ENCODE data around the gene KANSL3.

The KANSL3 gene

DNA sequence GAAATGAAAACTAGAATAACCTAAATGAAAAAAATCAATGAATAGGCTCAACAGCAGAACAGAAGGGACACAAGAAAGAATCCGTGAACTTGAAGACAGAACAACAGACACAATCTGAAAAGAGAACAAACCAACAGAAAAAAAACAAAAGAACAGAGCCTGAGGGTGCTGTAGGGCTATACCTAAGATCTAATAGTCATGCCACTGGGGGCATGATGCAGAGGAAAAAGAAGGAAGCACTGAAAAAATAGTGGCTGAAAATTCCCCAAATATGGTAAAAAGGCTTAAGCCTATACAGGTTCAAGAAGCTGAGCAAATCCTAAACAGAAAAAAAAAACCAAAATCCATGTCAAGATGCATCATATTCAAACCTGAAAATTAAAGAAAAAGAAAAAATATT is 50.3 kb downstream of the KANSL3 start:
- Histone ChIP-seq H3K36me3 (ENCODE audit: control insufficient read depth, insufficient read depth, low read length) (no peaks in the 10 kb centered on the region), H3K9me3 (ENCODE audit: control insufficient read depth, insufficient read depth, low read length) (no peaks in the 10 kb centered on the region), H3K27ac (ENCODE audit: low read length) (no peak overlapping the region), H3K27me3 (ENCODE audit: control insufficient read depth, insufficient read depth, low read length) (no peaks in the 10 kb centered on the region), H3K4me3 (ENCODE audit: low read length) (no peak overlapping the region), H3K4me1 (ENCODE audit: control insufficient read depth, insufficient read depth, low read length) (no peaks in the 10 kb centered on the region)
- DNase-seq (ENCODE audit: low read depth, low spot score), result no peak
- WGBS (ENCODE audit: insufficient coverage, insufficient read length), result no CpG with 5 or more reads among the region's 1 CpG

DNA sequence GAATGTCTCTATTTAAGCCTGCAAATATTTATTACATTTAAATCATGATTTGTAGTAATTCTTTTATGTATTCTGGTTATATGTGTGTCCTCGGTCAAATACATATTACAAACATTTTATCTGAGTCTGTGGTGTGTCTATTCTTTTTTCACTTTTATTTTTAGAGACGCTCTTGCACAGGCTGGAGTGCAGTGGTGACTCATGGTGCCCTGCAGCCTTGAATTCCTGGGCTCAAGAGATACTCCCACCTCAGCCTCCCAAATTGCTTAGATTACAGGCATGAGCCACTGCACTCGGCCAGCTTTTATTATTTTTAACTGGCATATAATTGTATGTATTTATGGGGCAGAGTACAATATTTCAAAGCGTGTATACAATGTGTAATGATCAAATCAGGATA is 54.1 kb downstream of the KANSL3 start:
- Histone ChIP-seq H3K9me3 (ENCODE audit: control insufficient read depth, insufficient read depth, low read length) (no peaks in the 10 kb centered on the region), H3K27me3 (ENCODE audit: control insufficient read depth, insufficient read depth, low read length) (no peaks in the 10 kb centered on the region), H3K27ac (ENCODE audit: low read length) (no peak overlapping the region), H3K4me3 (ENCODE audit: low read length) (no peak overlapping the region), H3K4me1 (ENCODE audit: control insufficient read depth, insufficient read depth, low read length) (no peaks in the 10 kb centered on the region), H3K36me3 (ENCODE audit: control insufficient read depth, insufficient read depth, low read length) (no peaks in the 10 kb centered on the region; the same call in 1 of the 2 replicates)
- DNase-seq (ENCODE audit: low read depth, low spot score), result no peak
- no CpG with 5 or more reads among the region's 4 CpGs for WGBS (ENCODE audit: insufficient coverage, insufficient read length)

DNA sequence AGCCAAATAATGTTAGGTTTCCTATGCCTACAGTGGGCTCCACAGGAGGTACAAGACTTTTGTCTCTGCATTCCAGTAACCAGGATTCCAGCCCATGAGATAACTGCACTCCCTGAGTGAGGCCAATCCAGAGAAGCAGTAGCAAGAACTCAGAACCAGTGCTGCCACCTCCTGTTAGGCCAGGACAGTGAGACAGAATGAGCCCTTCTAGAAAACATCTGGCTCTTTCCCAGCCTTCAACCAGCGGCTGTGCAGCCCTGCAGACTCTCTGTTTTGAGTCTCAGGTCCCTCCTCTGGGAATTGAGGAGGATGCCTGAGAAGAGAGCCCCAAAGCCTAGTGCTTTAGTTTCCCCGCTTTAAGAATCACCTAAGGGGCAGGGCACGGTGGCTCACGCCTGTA is 57.3 kb downstream of the KANSL3 start:
- no peaks in the 10 kb centered on the region for H3K4me1 ChIP-seq (ENCODE audit: control insufficient read depth, insufficient read depth, low read length)
- WGBS (ENCODE audit: insufficient coverage, insufficient read length), result no CpG with 5 or more reads among the region's 4 CpGs

DNA sequence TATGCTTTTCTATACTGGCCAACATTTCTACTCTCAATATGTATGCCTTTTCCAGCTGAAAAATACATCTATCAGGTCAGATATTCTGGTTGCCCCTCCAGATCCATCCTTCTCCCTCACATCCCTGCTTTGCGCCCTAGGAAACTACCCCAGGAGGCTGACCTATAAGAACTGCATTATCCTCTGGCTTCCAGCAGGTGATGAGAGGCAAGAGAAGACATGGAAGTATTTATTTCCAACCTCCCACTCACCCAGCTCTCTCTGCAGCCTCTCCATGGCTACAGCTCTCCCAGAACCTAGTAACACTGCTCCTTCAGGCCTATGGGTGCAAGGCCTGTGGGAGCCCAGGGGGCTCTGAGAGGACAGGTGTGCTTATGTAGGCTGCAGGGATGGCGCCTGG is 58.7 kb downstream of the KANSL3 start:
- no peaks in the 10 kb centered on the region for H3K27me3 ChIP-seq (ENCODE audit: control insufficient read depth, insufficient read depth, low read length)
- WGBS (ENCODE audit: insufficient coverage, insufficient read length), result no CpG with 5 or more reads among the region's 2 CpGs
- no peaks in the 10 kb centered on the region; the same call in 1 of the 2 replicates for H3K36me3 ChIP-seq (ENCODE audit: control insufficient read depth, insufficient read depth, low read length)

More for the DNA sequence above, 57.3 kb downstream of the KANSL3 start:
- no peak overlapping the region for H3K27ac ChIP-seq (ENCODE audit: low read length)
- H3K36me3 ChIP-seq (ENCODE audit: control insufficient read depth, insufficient read depth, low read length), result no peaks in the 10 kb centered on the region; the same call in 1 of the 2 replicates
- no peaks in the 10 kb centered on the region for H3K9me3 ChIP-seq (ENCODE audit: control insufficient read depth, insufficient read depth, low read length)
- no peak overlapping the region for H3K4me3 ChIP-seq (ENCODE audit: low read length)
- DNase-seq (ENCODE audit: low read depth, low spot score), result no peak
- H3K27me3 ChIP-seq (ENCODE audit: control insufficient read depth, insufficient read depth, low read length), result no peaks in the 10 kb centered on the region

DNA sequence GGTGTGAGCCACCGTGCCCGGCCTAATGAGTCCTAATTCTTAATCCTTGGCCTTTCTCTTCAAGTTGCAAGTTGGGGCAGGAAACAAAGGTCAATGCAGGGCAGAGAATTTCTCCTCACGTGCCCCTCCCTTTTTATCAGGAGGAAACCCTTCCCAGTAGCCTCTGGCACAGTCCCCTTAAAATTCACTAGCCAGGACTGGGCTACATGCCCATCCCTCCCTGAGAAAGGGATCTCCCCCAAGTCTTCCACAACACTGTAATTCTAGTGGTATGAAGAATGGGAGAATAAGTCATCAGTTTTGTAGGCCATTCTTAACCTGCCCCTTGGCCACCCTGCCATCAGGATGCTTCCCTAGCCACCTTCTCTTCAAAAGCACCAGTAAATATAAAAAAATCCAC is 59.4 kb downstream of the KANSL3 start:
- H3K36me3 ChIP-seq (ENCODE audit: control insufficient read depth, insufficient read depth, low read length), result no peaks in the 10 kb centered on the region; the same call in 1 of the 2 replicates
- H3K9me3 ChIP-seq (ENCODE audit: control insufficient read depth, insufficient read depth, low read length), result no peaks in the 10 kb centered on the region
- WGBS (ENCODE audit: insufficient coverage, insufficient read length), result no CpG with 5 or more reads among the region's 3 CpGs
- H3K27ac ChIP-seq (ENCODE audit: low read length), result no peak overlapping the region
- H3K27me3 ChIP-seq (ENCODE audit: control insufficient read depth, insufficient read depth, low read length), result no peaks in the 10 kb centered on the region
- DNase-seq (ENCODE audit: low read depth, low spot score), result no peak
- no peak overlapping the region for H3K4me3 ChIP-seq (ENCODE audit: low read length)
- no peaks in the 10 kb centered on the region for H3K4me1 ChIP-seq (ENCODE audit: control insufficient read depth, insufficient read depth, low read length)

More for the DNA sequence above, 58.7 kb downstream of the KANSL3 start:
- no peak overlapping the region for H3K27ac ChIP-seq (ENCODE audit: low read length)
- H3K4me3 ChIP-seq (ENCODE audit: low read length), result no peak overlapping the region
- DNase-seq (ENCODE audit: low read depth, low spot score), result no peak
- no peaks in the 10 kb centered on the region for H3K4me1 ChIP-seq (ENCODE audit: control insufficient read depth, insufficient read depth, low read length)
- no peaks in the 10 kb centered on the region for H3K9me3 ChIP-seq (ENCODE audit: control insufficient read depth, insufficient read depth, low read length)

DNA sequence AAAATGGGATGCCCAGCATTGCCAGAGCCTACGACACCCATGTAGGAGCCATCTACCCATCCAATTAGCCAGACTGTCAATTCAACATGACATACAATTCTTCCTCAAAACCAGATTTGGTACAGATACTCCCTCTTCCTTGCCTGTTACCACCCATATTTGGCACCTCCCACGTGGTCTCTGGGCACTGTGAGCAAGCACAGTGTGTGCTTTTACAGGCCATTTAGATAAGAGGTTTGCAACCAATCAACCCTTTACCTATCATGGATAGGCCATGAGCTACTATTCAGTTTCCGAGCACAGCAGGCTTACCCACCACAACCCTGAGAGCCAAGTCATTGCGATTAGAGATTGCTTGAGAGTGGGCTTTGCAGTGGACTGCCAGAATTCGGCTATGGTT is 60.6 kb downstream of the KANSL3 start:
- Histone ChIP-seq H3K9me3 (ENCODE audit: control insufficient read depth, insufficient read depth, low read length) (no peaks in the 10 kb centered on the region), H3K36me3 (ENCODE audit: control insufficient read depth, insufficient read depth, low read length) (no peaks in the 10 kb centered on the region; the same call in 1 of the 2 replicates), H3K4me1 (ENCODE audit: control insufficient read depth, insufficient read depth, low read length) (no peaks in the 10 kb centered on the region), H3K27me3 (ENCODE audit: control insufficient read depth, insufficient read depth, low read length) (no peaks in the 10 kb centered on the region), H3K27ac (ENCODE audit: low read length) (no peak overlapping the region), H3K4me3 (ENCODE audit: low read length) (no peak overlapping the region)
- DNase-seq (ENCODE audit: low read depth, low spot score), result no peak
- WGBS (ENCODE audit: insufficient coverage, insufficient read length), result no CpG with 5 or more reads among the region's 5 CpGs

DNA sequence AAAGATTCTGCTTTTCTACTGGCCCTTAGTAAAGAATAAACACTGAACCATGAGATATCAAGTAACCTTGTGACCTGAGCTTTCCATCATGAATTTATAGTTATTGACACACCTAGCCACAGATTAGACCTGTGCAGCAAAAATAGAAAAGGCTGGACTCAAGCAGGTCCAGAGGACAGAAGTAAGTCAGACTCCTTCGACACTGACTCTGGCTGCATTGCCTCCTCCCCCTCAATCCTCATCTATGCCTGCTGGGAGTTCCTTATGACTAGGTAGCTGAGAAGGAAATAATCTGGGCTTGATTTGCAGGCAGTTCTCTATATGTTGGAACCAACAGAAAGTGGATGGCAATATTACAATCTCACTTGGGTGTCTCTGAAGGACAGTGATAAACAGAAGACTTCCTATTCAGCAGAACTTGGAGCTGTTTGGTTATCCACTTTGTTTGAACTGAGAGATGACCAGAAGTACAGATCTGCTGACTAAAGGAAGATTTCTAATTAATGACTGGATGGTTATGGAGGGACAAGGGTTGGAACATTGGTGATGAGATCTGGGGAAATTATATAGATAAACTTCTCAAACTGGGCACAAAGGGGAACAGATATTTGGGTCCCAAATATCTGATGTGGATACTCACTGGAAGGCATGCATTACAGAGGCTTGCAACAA is 62.2 kb downstream of the KANSL3 start:
- H3K9me3 ChIP-seq (ENCODE audit: control insufficient read depth, insufficient read depth, low read length), result no peaks in the 10 kb centered on the region
- no CpG with 5 or more reads among the region's 1 CpG for WGBS (ENCODE audit: insufficient coverage, insufficient read length)
- H3K4me3 ChIP-seq (ENCODE audit: low read length), result no peak overlapping the region
- DNase-seq (ENCODE audit: low read depth, low spot score), result no peak
- H3K27ac ChIP-seq (ENCODE audit: low read length), result no peak overlapping the region
- H3K36me3 ChIP-seq (ENCODE audit: control insufficient read depth, insufficient read depth, low read length), result no peaks in the 10 kb centered on the region; the same call in 1 of the 2 replicates
- no peaks in the 10 kb centered on the region for H3K4me1 ChIP-seq (ENCODE audit: control insufficient read depth, insufficient read depth, low read length)
- no peaks in the 10 kb centered on the region for H3K27me3 ChIP-seq (ENCODE audit: control insufficient read depth, insufficient read depth, low read length)

DNA sequence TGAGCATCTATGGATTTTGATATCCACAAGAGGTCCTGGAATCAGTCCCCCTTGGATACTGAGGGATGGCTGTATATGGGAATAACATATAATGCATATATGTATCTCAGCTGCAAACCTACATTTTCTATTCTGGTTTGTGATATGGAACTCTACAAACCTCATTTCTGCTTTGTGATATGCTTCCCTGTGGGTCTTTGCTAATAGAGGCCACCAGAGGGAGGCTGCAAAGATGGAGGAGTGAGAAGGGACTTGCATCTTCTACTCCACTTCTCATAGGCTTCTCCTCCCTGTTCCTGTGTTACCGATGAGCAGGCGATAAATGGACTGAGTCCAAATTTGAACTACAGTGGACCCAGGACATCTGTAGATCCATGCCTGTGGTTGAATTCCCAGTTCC is 63.7 kb downstream of the KANSL3 start:
- Histone ChIP-seq H3K27me3 (ENCODE audit: control insufficient read depth, insufficient read depth, low read length) (no peaks in the 10 kb centered on the region), H3K4me3 (ENCODE audit: low read length) (no peak overlapping the region), H3K27ac (ENCODE audit: low read length) (no peak overlapping the region), H3K9me3 (ENCODE audit: control insufficient read depth, insufficient read depth, low read length) (no peaks in the 10 kb centered on the region), H3K4me1 (ENCODE audit: control insufficient read depth, insufficient read depth, low read length) (no peaks in the 10 kb centered on the region), H3K36me3 (ENCODE audit: control insufficient read depth, insufficient read depth, low read length) (no peaks in the 10 kb centered on the region)
- DNase-seq (ENCODE audit: low read depth, low spot score), result no peak
- no CpG with 5 or more reads among the region's 2 CpGs for WGBS (ENCODE audit: insufficient coverage, insufficient read length)

DNA sequence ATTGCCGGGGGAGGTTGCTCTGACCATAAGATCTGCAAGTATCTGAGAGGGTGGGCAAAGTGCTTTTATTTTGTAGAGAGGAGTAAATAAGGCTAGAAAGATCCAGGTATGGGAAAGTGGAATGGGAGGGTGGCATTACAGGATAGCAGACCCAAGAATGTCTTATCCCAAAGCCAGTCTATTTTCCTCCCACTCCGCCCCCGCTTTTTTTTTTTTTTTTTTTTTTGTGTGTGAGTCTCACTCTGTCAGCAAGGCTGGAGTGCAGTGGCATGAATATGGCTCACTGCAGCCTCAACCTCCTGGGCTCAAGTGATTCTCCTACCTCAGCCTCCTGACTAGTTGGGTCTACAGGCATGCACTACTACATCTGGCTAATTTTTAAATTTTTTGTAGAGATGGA is 70.0 kb downstream of the KANSL3 start:
- no peaks in the 10 kb centered on the region for H3K27me3 ChIP-seq (ENCODE audit: control insufficient read depth, insufficient read depth, low read length)
- H3K9me3 ChIP-seq (ENCODE audit: control insufficient read depth, insufficient read depth, low read length), result no peaks in the 10 kb centered on the region
- H3K27ac ChIP-seq (ENCODE audit: low read length), result no peak overlapping the region
- DNase-seq (ENCODE audit: low read depth, low spot score), result no peak
- no peak overlapping the region for H3K4me3 ChIP-seq (ENCODE audit: low read length)
- no peaks in the 10 kb centered on the region; the same call in 1 of the 2 replicates for H3K4me1 ChIP-seq (ENCODE audit: control insufficient read depth, insufficient read depth, low read length)
- WGBS (ENCODE audit: insufficient coverage, insufficient read length), result no CpG with 5 or more reads among the region's 3 CpGs
- no peaks in the 10 kb centered on the region for H3K36me3 ChIP-seq (ENCODE audit: control insufficient read depth, insufficient read depth, low read length)

DNA sequence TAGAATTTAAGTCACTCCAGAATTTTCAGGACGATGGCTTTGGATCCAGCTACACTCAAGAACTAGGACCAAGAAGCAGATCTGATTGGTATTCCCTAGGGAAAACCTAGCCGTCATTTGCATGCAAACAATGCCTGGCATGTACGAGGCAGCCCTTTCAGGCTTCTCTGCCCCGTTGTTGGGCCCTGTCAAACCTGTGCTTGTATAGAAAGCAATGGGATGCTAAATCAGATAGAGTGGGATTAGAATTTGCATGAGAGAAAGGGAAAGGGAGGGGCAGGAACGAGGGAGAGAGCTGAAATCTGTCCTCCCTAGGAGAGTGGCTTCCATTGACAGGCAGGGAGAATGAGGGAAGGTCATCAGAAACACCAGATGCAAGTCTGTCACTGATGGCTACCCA is 73.0 kb downstream of the KANSL3 start:
- no CpG with 5 or more reads among the region's 5 CpGs for WGBS (ENCODE audit: insufficient coverage, insufficient read length)
- DNase-seq (ENCODE audit: low read depth, low spot score), result no peak
- H3K27ac ChIP-seq (ENCODE audit: low read length), result no peak overlapping the region

DNA sequence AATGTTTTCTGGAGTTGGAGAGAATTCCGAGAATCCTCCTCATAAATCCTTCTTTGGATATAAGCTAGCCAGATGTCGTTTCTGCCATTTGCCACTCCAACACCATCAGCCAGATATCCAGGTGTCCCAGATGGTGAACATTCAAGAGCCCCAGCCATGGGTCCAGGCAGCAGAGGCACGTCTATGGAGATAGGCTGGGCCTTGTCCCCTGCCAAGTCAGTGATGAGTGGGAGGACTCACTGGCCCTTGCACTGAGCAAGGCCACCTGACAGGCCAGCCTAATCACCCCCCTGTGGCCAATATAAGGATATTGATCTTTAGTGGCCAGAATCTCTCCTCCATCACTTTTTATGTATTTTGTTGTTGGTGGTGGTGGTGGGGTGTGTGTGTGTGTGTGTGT is 73.5 kb downstream of the KANSL3 start:
- DNase-seq (ENCODE audit: low read depth, low spot score), result no peak
- Histone ChIP-seq H3K27ac (ENCODE audit: low read length) (no peak overlapping the region), H3K4me1 (ENCODE audit: control insufficient read depth, insufficient read depth, low read length) (no peaks in the 10 kb centered on the region; the same call in 1 of the 2 replicates), H3K27me3 (ENCODE audit: control insufficient read depth, insufficient read depth, low read length) (no peaks in the 10 kb centered on the region), H3K36me3 (ENCODE audit: control insufficient read depth, insufficient read depth, low read length) (no peaks in the 10 kb centered on the region), H3K9me3 (ENCODE audit: control insufficient read depth, insufficient read depth, low read length) (no peaks in the 10 kb centered on the region; the same call in 1 of the 2 replicates), H3K4me3 (ENCODE audit: low read length) (no peak overlapping the region)
- WGBS (ENCODE audit: insufficient coverage, insufficient read length), result no CpG with 5 or more reads among the region's 3 CpGs

More for the DNA sequence above, 73.0 kb downstream of the KANSL3 start:
- Histone ChIP-seq H3K4me1 (ENCODE audit: control insufficient read depth, insufficient read depth, low read length) (no peaks in the 10 kb centered on the region; the same call in 1 of the 2 replicates), H3K27me3 (ENCODE audit: control insufficient read depth, insufficient read depth, low read length) (no peaks in the 10 kb centered on the region), H3K9me3 (ENCODE audit: control insufficient read depth, insufficient read depth, low read length) (no peaks in the 10 kb centered on the region; the same call in 1 of the 2 replicates), H3K4me3 (ENCODE audit: low read length) (no peak overlapping the region), H3K36me3 (ENCODE audit: control insufficient read depth, insufficient read depth, low read length) (no peaks in the 10 kb centered on the region)
